Endothelial cell of umbilical vein (primary cell): Measurements from ENCODE around the gene USP35. TPM values are rescaled to one million over a fixed set of nuclear protein-coding genes. Genes with fewer than 3 reads are reported as not detected.
A peak's percentile ranks its signal among the peaks of the same experiment; 100 is the strongest.

Experiments
- BruUV-seq: library from RNA; stranded (reverse); fragments of 400-500 nt; replicated peaks from 2 replicates; lab custom pipeline; 2021; lab: Mats Ljungman, UMichigan
- CTCF ChIA-PET: fragments of 300-600, 350-600 bp; sonication (Branson Sonifier 250); formaldehyde crosslinking; loops from one replicate; lab custom pipeline; 2021; ENCODE audit warnings: antibody characterized with exemption, inconsistent platforms; lab: Charles Lee
- POLR2A ChIA-PET: fragments of 300-600, 350-600 bp; sonication (Branson Sonifier 250); formaldehyde crosslinking; loops from one replicate; lab custom pipeline; 2021; ENCODE audit warnings: antibody characterized with exemption, inconsistent platforms; lab: Charles Lee
- DNase-seq: peaks from one replicate; pipeline ENCODE4 v3.0.0-alpha.2; 2011; ENCODE audit warnings: low read depth, low spot score
- FAIRE-seq: peaks from 2 replicates; lab custom pipeline; 2011; peaks lifted over from hg19 to GRCh38; lab: Jason Lieb, UNC
- H2AFZ ChIP-seq: 2 replicates; pipeline ENCODE4 v1.6.0; 2012; ENCODE audit warnings: low read depth, low read length, control low read depth, inconsistent platforms
- H3K27ac ChIP-seq: 2 replicates; pipeline ENCODE4 v1.5.1; 2011; ENCODE audit warnings: low read depth, mild to moderate bottlenecking, control low read depth, low read length, moderate library complexity; ENCODE audit not compliant: insufficient read depth
- H3K27me3 ChIP-seq, 2 experiments: 2 replicates each; pipeline versions ENCODE4 v1.6.0 to v1.6.1; 2011; ENCODE audit warnings: low read length in 2 of 2, mixed read lengths in 1 of 2; ENCODE audit not compliant: control insufficient read depth in 2 of 2, insufficient read depth in 2 of 2
- H3K36me3 ChIP-seq, 2 experiments: 2 replicates in 1 of 2; 3 replicates in 1 of 2; pipeline ENCODE4 v1.5.1; 2011; ENCODE audit warnings: low read length in 2 of 2, mild to moderate bottlenecking in 1 of 2, moderate library complexity in 1 of 2; ENCODE audit not compliant: control insufficient read depth in 2 of 2, insufficient read depth in 2 of 2; ENCODE audit errors: extremely low read depth in 1 of 2
- H3K4me1 ChIP-seq: 3 replicates; pipeline ENCODE4 v1.5.1; 2011; ENCODE audit warnings: mild to moderate bottlenecking, low read length; ENCODE audit not compliant: control insufficient read depth, insufficient read depth; ENCODE audit errors: extremely low read depth
- H3K4me2 ChIP-seq: 2 replicates; pipeline ENCODE4 v1.6.1; 2011; ENCODE audit warnings: low read length, control low read depth, mixed read lengths; ENCODE audit not compliant: insufficient read depth
- H3K4me3 ChIP-seq, 3 experiments: fragments of 200-600 bp in 1 of 3; sonication (generic), shearing (Covaris generic) in 1 of 3; replicated peaks in 1 of 3; 2 replicates each; pipeline ENCODE4 v1.5.1; 2011 to 2016; ENCODE audit warnings: control low read depth in 3 of 3, low read length in 3 of 3, mild to moderate bottlenecking in 2 of 3, inconsistent platforms in 1 of 3, low read depth in 1 of 3, moderate library complexity in 1 of 3; ENCODE audit not compliant: insufficient read depth in 1 of 3
- H3K79me2 ChIP-seq: 2 replicates; pipeline ENCODE4 v1.6.0; 2012; ENCODE audit warnings: low read length, inconsistent platforms; ENCODE audit not compliant: control insufficient read depth, insufficient read depth
- H3K9ac ChIP-seq: replicated peaks from 2 replicates; pipeline ENCODE3; 2011; ENCODE audit warnings: low read length, control low read depth; ENCODE audit not compliant: insufficient read depth; ENCODE audit errors: extremely low read depth
- H3K9me1 ChIP-seq: replicated peaks from 3 replicates; pipeline ENCODE4 v1.6.0; 2011; ENCODE audit warnings: mild to moderate bottlenecking, low read length; ENCODE audit not compliant: control insufficient read depth, insufficient read depth; ENCODE audit errors: extremely low read depth
- H3K9me3 ChIP-seq: replicated peaks from 2 replicates; pipeline ENCODE4 v1.5.1; 2012; ENCODE audit warnings: low read length, inconsistent platforms; ENCODE audit not compliant: control insufficient read depth, insufficient read depth
- H4K20me1 ChIP-seq: replicated peaks from 2 replicates; pipeline ENCODE3; 2011; ENCODE audit warnings: mild to moderate bottlenecking, low read length; ENCODE audit not compliant: control insufficient read depth, insufficient read depth; ENCODE audit errors: extremely low read depth
- EZH2 ChIP-seq: IDR thresholded peaks from 2 replicates; pipeline ENCODE4 v1.6.1; 2012; ENCODE audit warnings: borderline replicate concordance, low read depth, mild to moderate bottlenecking, moderate library complexity, low read length, inconsistent platforms; ENCODE audit not compliant: severe bottlenecking
- FOS ChIP-seq: IDR thresholded peaks from 2 replicates; pipeline ENCODE4 v1.6.1; 2011; ENCODE audit warnings: mild to moderate bottlenecking, low read length, moderate library complexity, borderline replicate concordance; ENCODE audit not compliant: insufficient read depth
- GATA2 ChIP-seq: IDR thresholded peaks from 2 replicates; pipeline ENCODE4 v1.7.0; 2011; ENCODE audit warnings: low read depth, mild to moderate bottlenecking, moderate library complexity, mixed read lengths, low read length; ENCODE audit not compliant: insufficient read length, insufficient read depth
- JUN ChIP-seq: IDR thresholded peaks from 2 replicates; pipeline ENCODE4 v1.6.1; 2011; ENCODE audit warnings: borderline replicate concordance, low read depth; ENCODE audit not compliant: insufficient read length, insufficient read depth
- MYC ChIP-seq: IDR thresholded peaks from one replicate; pipeline ENCODE4 v1.6.1; 2011; ENCODE audit warnings: mild to moderate bottlenecking, low read depth, low read length
- POLR2A ChIP-seq: IDR thresholded peaks from 2 replicates; pipeline ENCODE4 v1.6.1; 2012; ENCODE audit warnings: low read depth, mild to moderate bottlenecking, control low read depth, low read length
- POLR2AphosphoS5 ChIP-seq: IDR thresholded peaks from 2 replicates; pipeline ENCODE4 v1.6.1; 2012; ENCODE audit warnings: low read depth, mild to moderate bottlenecking, control low read depth, low read length, moderate library complexity; ENCODE audit not compliant: insufficient read depth
- dilution Hi-C: fragments of 300-500 bp; cut with MboI; formaldehyde crosslinking; loops from one replicate; pipeline ENCODE4 v1.15.0; 2019; ENCODE audit warnings: low sequenced_read_pairs; ENCODE audit not compliant: extremely low pct_ligation_motif_present
- intact Hi-C: fragments of 100-400 bp; cut with micrococcal nuclease; formaldehyde crosslinking; loops from one replicate; pipeline ENCODE4 v1.10.0; 2022
- polyA plus RNA-seq, 4 experiments: library from polyadenylated mRNA; depleted of rRNA in 3 of 4; stranded (reverse) in 3 of 4; unstranded in 1 of 4; fragments of >200 nt; gene quantifications; 2 replicates each; pipeline versions ENCODE4 v1.2.1 to v1.2.3, GENCODE V29; 2011 to 2012; ENCODE audit warnings: missing spikeins in 1 of 4
- total RNA-seq: library from RNA; stranded (reverse); gene quantifications from 2 replicates; pipeline ENCODE4 v1.2.3, GENCODE V29; 2021
- TF ChIP-seq, protein P1 (sequence below): IDR thresholded peaks from 2 replicates; pipeline ENCODE4 v1.6.1; 2011; ENCODE audit not compliant: insufficient read depth, insufficient read length
- TF ChIP-seq, protein P2 (sequence below), 2 donors: IDR thresholded peaks; 1 replicate in 1 of 2; 2 replicates in 1 of 2; pipeline ENCODE4 v1.5.1; 2011; ENCODE audit warnings: low read length in 2 of 2, mild to moderate bottlenecking in 2 of 2, moderate library complexity in 2 of 2, control low read depth in 1 of 2, inconsistent platforms in 1 of 2, low read depth in 1 of 2; ENCODE audit not compliant: insufficient read depth in 1 of 2; ENCODE audit errors: extremely low read depth in 1 of 2

Gene USP35
- total and polyA plus RNA-seq, 2 donors (not counting 3 experiments of a cell fraction or from before 2014, with no cell fraction given), result 8.9 to 12.4 TPM

DNA sequence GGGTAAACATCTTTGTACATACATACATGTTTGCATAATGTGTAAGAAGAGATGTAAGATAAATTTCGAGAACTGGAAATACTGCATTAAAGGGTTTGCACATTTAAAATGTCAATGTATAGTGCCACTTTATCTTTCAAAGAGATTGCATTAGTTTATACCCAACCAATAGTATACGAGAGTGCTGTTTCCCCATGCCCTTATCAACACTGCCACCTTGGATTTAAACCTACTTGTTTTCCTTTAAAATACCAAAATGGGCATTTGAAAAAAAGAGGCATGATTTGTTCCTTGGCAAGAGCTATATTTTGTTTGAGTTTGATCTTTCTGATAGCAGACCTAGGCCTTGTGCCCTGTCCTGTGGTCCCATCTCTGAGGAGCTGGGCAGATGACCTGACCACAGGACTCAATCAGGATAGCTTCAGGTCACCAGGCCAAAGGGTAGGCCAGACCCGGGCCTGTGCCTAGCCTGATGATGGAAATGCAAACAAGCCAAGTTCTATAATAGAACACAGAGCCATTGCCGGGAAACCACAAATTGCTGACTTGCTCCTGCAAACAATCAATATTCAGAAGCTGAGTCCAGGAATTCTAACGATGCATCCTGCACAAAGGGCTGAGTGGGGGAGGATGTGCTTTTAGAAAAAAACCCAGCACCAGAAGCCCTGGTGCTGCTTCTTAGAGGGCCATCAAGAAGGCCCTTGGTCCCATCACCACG, 32.4 kb upstream of the USP35 start:
- no peak overlapping the region for H2AFZ ChIP-seq
- no peaks in the 10 kb centered on the region for H3K79me2 ChIP-seq
- ChIA-PET CTCF (interaction anchor here (1.1 kb wide), 1 partner anchor 9 kb away, joined by 4 read pairs; no protein-coding TSS in a partner anchor), POLR2A (no interaction called here)
- dilution Hi-C loops, result no loop called here
- no peaks in the 10 kb centered on the region for H4K20me1 ChIP-seq
- no peak overlapping the region for H3K27ac ChIP-seq
- TF ChIP-seq JUN (no peak), MYC (no peak), EZH2 (no peak), POLR2A (no peak), POLR2AphosphoS5 (no peak), GATA2 (no peak), FOS (no peak)
- TF ChIP-seq, protein P1, sequence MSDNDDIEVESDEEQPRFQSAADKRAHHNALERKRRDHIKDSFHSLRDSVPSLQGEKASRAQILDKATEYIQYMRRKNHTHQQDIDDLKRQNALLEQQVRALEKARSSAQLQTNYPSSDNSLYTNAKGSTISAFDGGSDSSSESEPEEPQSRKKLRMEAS, result no peak
- TF ChIP-seq, protein P2, sequence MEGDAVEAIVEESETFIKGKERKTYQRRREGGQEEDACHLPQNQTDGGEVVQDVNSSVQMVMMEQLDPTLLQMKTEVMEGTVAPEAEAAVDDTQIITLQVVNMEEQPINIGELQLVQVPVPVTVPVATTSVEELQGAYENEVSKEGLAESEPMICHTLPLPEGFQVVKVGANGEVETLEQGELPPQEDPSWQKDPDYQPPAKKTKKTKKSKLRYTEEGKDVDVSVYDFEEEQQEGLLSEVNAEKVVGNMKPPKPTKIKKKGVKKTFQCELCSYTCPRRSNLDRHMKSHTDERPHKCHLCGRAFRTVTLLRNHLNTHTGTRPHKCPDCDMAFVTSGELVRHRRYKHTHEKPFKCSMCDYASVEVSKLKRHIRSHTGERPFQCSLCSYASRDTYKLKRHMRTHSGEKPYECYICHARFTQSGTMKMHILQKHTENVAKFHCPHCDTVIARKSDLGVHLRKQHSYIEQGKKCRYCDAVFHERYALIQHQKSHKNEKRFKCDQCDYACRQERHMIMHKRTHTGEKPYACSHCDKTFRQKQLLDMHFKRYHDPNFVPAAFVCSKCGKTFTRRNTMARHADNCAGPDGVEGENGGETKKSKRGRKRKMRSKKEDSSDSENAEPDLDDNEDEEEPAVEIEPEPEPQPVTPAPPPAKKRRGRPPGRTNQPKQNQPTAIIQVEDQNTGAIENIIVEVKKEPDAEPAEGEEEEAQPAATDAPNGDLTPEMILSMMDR (IDR thresholded peaks at IDR 0.05; ENCODE audit: extremely low read depth in 1 of 2, insufficient read depth in 1 of 2, low read depth in 1 of 2, low read length in 2 of 2), result no peak
- no TSS peak for BruUV-seq
- H3K9me1 ChIP-seq, result no peaks in the 10 kb centered on the region
- H3K4me2 ChIP-seq, result no peak overlapping the region
- H3K9me3 ChIP-seq, result no peaks in the 10 kb centered on the region
- H3K4me3 ChIP-seq, result no peak overlapping the region
- no peak overlapping the region for H3K9ac ChIP-seq
- intact Hi-C loops, result no loop called here
- peak; percentile 8 for FAIRE-seq
- H3K4me1 ChIP-seq, result no peaks in the 10 kb centered on the region
- DNase-seq, result no peak
- H3K27me3 ChIP-seq, result no peaks in the 10 kb centered on the region
- no peaks in the 10 kb centered on the region for H3K36me3 ChIP-seq
